K562 (cell line): Measurements from ENCODE around the gene EHBP1. TPM values are rescaled to one million over a fixed set of nuclear protein-coding genes. Genes with fewer than 3 reads are reported as not detected.

Experiments
- ATAC-seq: fragments of 200-7000 bp; cut with Tn5 transposase; 3 replicates; pipeline ENCODE4 v1.9.1; 2020; ENCODE audit warnings: moderate library complexity
- BruUV-seq: library from RNA; stranded (reverse); fragments of 400-500 nt; replicated peaks from 2 replicates; lab custom pipeline; 2021; lab: Mats Ljungman, UMichigan
- CTCF ChIA-PET: fragments of 300-600 bp; formaldehyde crosslinking; extraction: SDS; loops from one replicate; lab custom pipeline; 2021; ENCODE audit warnings: low intra/inter-chr PET ratio; lab: Yijun Ruan, JAX
- POLR2A ChIA-PET: fragments of 300-600, 350-650 bp; sonication (Branson Sonifier 250); formaldehyde crosslinking; extraction: SDS; loops from one replicate; lab custom pipeline; 2021; ENCODE audit warnings: antibody characterized with exemption, inconsistent platforms; lab: Yijun Ruan, JAX
- DNase-seq, 4 experiments: peaks; one replicate each; pipeline versions ENCODE4 v3.0.0 to v3.0.0-alpha.2; 2011 to 2018; ENCODE audit warnings: low spot score in 3 of 4, mixed read lengths in 3 of 4; ENCODE audit errors: extremely low read depth in 1 of 4
- FAIRE-seq: peaks from 2 replicates; lab custom pipeline; 2011; peaks lifted over from hg19 to GRCh38; lab: Jason Lieb, UNC
- H2AFZ ChIP-seq: 2 replicates; pipeline ENCODE4 v1.6.0; 2011; ENCODE audit warnings: low read depth, low read length, control low read depth, inconsistent platforms
- H3K27ac ChIP-seq: fragments of 200-600 bp; 3 replicates; pipeline ENCODE4 v1.8.0; 2011; ENCODE audit warnings: low read depth, mild to moderate bottlenecking, control low read depth, inconsistent platforms, low read length, moderate library complexity, mixed read lengths; ENCODE audit errors: extremely low read depth
- H3K27me3 ChIP-seq, 2 experiments: fragments of 300-600 bp in 1 of 2; 2 replicates in 1 of 2; 3 replicates in 1 of 2; pipeline versions ENCODE4 v1.6.0 to v1.8.0; 2011; ENCODE audit warnings: inconsistent platforms in 2 of 2, low read length in 2 of 2, mild to moderate bottlenecking in 1 of 2, mixed read lengths in 1 of 2, moderate library complexity in 1 of 2; ENCODE audit not compliant: control insufficient read depth in 2 of 2, insufficient read depth in 2 of 2
- H3K36me3 ChIP-seq: fragments of 300-600 bp; 3 replicates; pipeline ENCODE4 v1.8.0; 2011; ENCODE audit warnings: mild to moderate bottlenecking, low read length, inconsistent platforms; ENCODE audit not compliant: control insufficient read depth, insufficient read depth
- H3K4me1 ChIP-seq, 2 experiments: fragments of 200-600 bp in 1 of 2; replicated peaks in 1 of 2; 2 replicates in 1 of 2; 3 replicates in 1 of 2; pipeline versions ENCODE4 v1.5.1 to v1.8.0; 2011; ENCODE audit warnings: inconsistent platforms in 2 of 2, low read length in 2 of 2, mild to moderate bottlenecking in 1 of 2, mixed read lengths in 1 of 2, moderate library complexity in 1 of 2; ENCODE audit not compliant: control insufficient read depth in 2 of 2, insufficient read depth in 2 of 2
- H3K4me2 ChIP-seq: 2 replicates; pipeline ENCODE4 v1.6.1; 2011; ENCODE audit warnings: low read length, control low read depth, inconsistent platforms, mixed read lengths; ENCODE audit not compliant: insufficient read depth
- H3K4me3 ChIP-seq: fragments of 200-600 bp; sonication (generic), shearing (Covaris generic); 2 replicates; pipeline ENCODE4 v1.5.1; 2016; ENCODE audit warnings: control low read depth, inconsistent platforms
- H3K79me2 ChIP-seq: fragments of 200-600 bp; 3 replicates; pipeline ENCODE4 v1.8.0; 2011; ENCODE audit warnings: low read length, inconsistent platforms; ENCODE audit not compliant: control insufficient read depth, insufficient read depth
- H3K9ac ChIP-seq, 2 experiments: 2 replicates each; pipeline versions ENCODE4 v1.6.0 to v1.6.1; 2011; ENCODE audit warnings: low read depth in 2 of 2, low read length in 2 of 2, control low read depth in 1 of 2, inconsistent platforms in 1 of 2, mild to moderate bottlenecking in 1 of 2, mixed read lengths in 1 of 2; ENCODE audit not compliant: insufficient read depth in 1 of 2
- H3K9me1 ChIP-seq: one replicate; pipeline ENCODE4 v1.6.0; 2011; ENCODE audit warnings: inconsistent platforms, mild to moderate bottlenecking, low read length, moderate library complexity; ENCODE audit not compliant: control insufficient read depth, insufficient read depth
- H3K9me3 ChIP-seq: replicated peaks from 2 replicates; pipeline ENCODE4 v1.5.1; 2011; ENCODE audit warnings: low read depth, low read length, inconsistent platforms; ENCODE audit not compliant: control insufficient read depth, insufficient read depth
- H4K20me1 ChIP-seq: replicated peaks from 2 replicates; pipeline ENCODE4 v1.6.1; 2011; ENCODE audit warnings: low read length, inconsistent platforms, mixed read lengths; ENCODE audit not compliant: control insufficient read depth, insufficient read depth
- EP400 ChIP-seq: fragments of 450-650 bp; IDR thresholded peaks from 2 replicates; pipeline ENCODE4 v1.6.1; 2017; ENCODE audit warnings: antibody characterized with exemption, mild to moderate bottlenecking, moderate library complexity
- KDM1A ChIP-seq, 2 experiments: fragments of 450-650 bp; IDR thresholded peaks; 2 replicates each; pipeline ENCODE4 v1.6.1; 2016; ENCODE audit warnings: mild to moderate bottlenecking in 2 of 2
- ZNF316 ChIP-seq: fragments of 450-650 bp; IDR thresholded peaks from 2 replicates; pipeline ENCODE4 v1.6.1; 2016
- ZNF354B ChIP-seq: fragments of 250-450 bp; sonication (Bioruptor Pico); IDR thresholded peaks from 2 replicates; pipeline ENCODE4 v1.4.0; 2020
- ZNF507 ChIP-seq: conservative IDR thresholded peaks from 2 replicates; pipeline ENCODE4 v1.6.1; 2017; ENCODE audit warnings: missing genetic modification characterization, missing compliant biosample characterization
- ZNF57 ChIP-seq: fragments of 450-650 bp; formaldehyde crosslinking; IDR thresholded peaks from 2 replicates; pipeline ENCODE4 v1.4.0; 2020; ENCODE audit warnings: mild to moderate bottlenecking, moderate library complexity
- WGBS: fragments of 100-300 bp; shearing (Covaris generic); methylation state at CpG from one replicate; pipeline ENCODE4 v1.1.6; 2016; ENCODE audit warnings: low coverage, mixed read lengths; ENCODE audit not compliant: insufficient coverage; ENCODE audit errors: missing lambda C conversion rate; 5-methylcytosine and 5-hydroxymethylcytosine counted together
- in situ Hi-C: fragments of 300-500 bp; cut with MboI; formaldehyde crosslinking; loops from 4 replicates; pipeline ENCODE4 v1.15.0; 2018; ENCODE audit warnings: inconsistent platforms, mixed read lengths
- intact Hi-C: fragments of 100-400 bp; cut with micrococcal nuclease; formaldehyde crosslinking; loops from 2 replicates; pipeline ENCODE4 v1.14.2; 2022
- polyA plus RNA-seq, 8 experiments: library from polyadenylated mRNA; depleted of rRNA in 4 of 8; stranded (reverse) in 5 of 8; unstranded in 3 of 8; fragments of >200 nt; fragmentation: Nextera tagmentation in 2 of 8; fragmentation: Illumina TruSeq in 1 of 8; extraction: Ambion mirVana in 2 of 8; extraction: Trizol in 1 of 8; gene quantifications; 2 replicates each; pipeline versions ENCODE4 v1.2.1 to v1.2.3, GENCODE V29; 2011 to 2014; ENCODE audit warnings: inconsistent platforms in 1 of 8, missing spikeins in 1 of 8
- total RNA-seq, 7 experiments: library from RNA; depleted of rRNA in 6 of 7; stranded (reverse); fragments of >200 nt in 6 of 7; fragmentation: Illumina TruSeq in 2 of 7; extraction: Trizol in 2 of 7; gene quantifications; 2 replicates each; pipeline versions ENCODE4 v1.2.1 to v1.2.3, GENCODE V29; 2011 to 2021; ENCODE audit warnings: low replicate concordance in 1 of 7

Gene EHBP1
- total and polyA plus RNA-seq, 9 of the 15 experiments (the other 6 are each of a cell fraction or from before 2014, with no cell fraction given), result 8.9 to 26.6 (median 19.3) TPM

DNA sequence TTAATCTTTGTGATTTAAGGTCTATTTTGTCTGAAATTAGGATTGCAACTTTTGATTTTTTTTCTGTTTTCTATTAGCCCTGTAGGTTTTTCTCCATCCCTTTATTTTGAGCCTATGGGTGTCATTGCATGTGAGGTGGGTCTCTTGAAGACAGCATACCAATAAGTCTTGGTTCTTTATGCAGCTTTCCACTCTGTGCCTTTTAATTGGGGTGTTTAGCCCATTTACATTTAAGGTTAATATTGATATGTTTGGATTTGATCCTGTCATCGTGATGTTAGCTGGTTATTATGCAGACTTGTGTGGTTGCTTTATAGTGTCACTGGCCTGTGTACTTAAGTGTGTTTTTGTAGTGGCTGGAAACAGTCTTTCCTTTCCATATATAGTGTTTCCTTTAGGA lies 17.7 kb downstream of the EHBP1 start:
- ATAC-seq, result no peak
- Histone ChIP-seq H3K79me2 (peaks cover 48% of the 10 kb centered on the region), H3K9me3 (no peaks in the 10 kb centered on the region), H3K27ac (no peak overlapping the region), H2AFZ (no peak overlapping the region), H4K20me1 (peaks cover 10% of the 10 kb centered on the region), H3K36me3 (no peaks in the 10 kb centered on the region), H3K9me1 (no peaks in the 10 kb centered on the region), H3K27me3 (no peaks in the 10 kb centered on the region), H3K4me3 (no peak overlapping the region), H3K4me2 (no peak overlapping the region), H3K4me1 (peaks cover 0 to 5% of the 10 kb centered on the region in 2 experiments; a peak in 3 of 5 replicates), H3K9ac (no peak overlapping the region)
- BruUV-seq, result no TSS peak
- no peak for FAIRE-seq
- 27% methylated on average over 1 of the region's 1 CpG for WGBS
- in situ Hi-C loops, result no loop called here
- TF ChIP-seq ZNF354B (CRISPR knock-in tag) (peak; percentile 72; the same call in 1 of the 2 replicates), ZNF507 (tag) (peak; percentile 90), ZNF57 (no peak)
- no peak for DNase-seq
- POLR2A ChIA-PET, result no interaction called here
- CTCF ChIA-PET, result no interaction called here
- intact Hi-C loops, result no loop called here

DNA sequence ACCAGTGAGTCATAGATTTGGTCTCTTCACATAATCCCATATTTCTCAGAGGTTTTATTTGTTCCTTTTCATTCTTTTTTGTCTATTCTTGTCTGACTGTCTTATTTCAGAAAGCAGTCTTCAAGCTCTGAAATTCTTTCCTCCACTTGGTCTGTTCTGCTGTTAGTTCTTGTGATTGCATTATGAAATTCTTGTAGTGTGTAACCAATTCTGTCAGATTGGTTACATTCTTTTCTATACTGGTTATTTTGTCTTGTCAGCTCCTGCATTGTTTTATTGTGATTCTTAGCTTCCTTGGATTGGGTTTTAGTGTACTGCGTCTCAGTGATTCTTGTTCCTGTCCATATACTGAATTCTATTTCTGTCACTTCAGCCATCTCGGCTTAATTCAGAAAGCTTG lies 18.6 kb downstream of the EHBP1 start:
- ATAC-seq (no peak), DNase-seq (no peak), FAIRE-seq (no peak)
- Histone ChIP-seq H3K4me3 (no peak overlapping the region), H4K20me1 (peaks cover 10% of the 10 kb centered on the region), H3K9me1 (no peaks in the 10 kb centered on the region), H3K4me2 (no peak overlapping the region), H3K79me2 (peaks cover 48% of the 10 kb centered on the region), H3K27me3 (no peaks in the 10 kb centered on the region), H3K9me3 (no peaks in the 10 kb centered on the region), H2AFZ (no peak overlapping the region), H3K36me3 (no peaks in the 10 kb centered on the region), H3K9ac (no peak overlapping the region), H3K4me1 (peaks cover 0 to 5% of the 10 kb centered on the region in 2 experiments; a peak in 3 of 5 replicates), H3K27ac (no peak overlapping the region)
- TF ChIP-seq EP400 (no peak), ZNF316 (peak; percentile 21; the same call in 1 of the 2 replicates), KDM1A (IDR thresholded peaks at IDR 0.05) (no peak)
- 75% methylated on average over 2 of the region's 2 CpGs for WGBS
- ChIA-PET CTCF (no interaction called here), POLR2A (no interaction called here)
- in situ Hi-C loops (no loop called here), intact Hi-C loops (no loop called here)
- BruUV-seq, result no TSS peak
